Calu3 (cell line): ENCODE results near the gene WNT6. TPM values are rescaled to one million over a fixed set of nuclear protein-coding genes. Genes with fewer than 3 reads are reported as not detected.

Source experiments
- BruUV-seq: library from RNA; stranded (reverse); fragments of 400-500 nt; replicated peaks from 2 replicates; lab custom pipeline; 2021; lab: Mats Ljungman, UMichigan
- CTCF ChIA-PET: fragments of 300-600 bp; sonication (Branson Sonifier 250); formaldehyde crosslinking; loops from one replicate; lab custom pipeline; 2022; ENCODE audit warnings: antibody characterized with exemption; lab: Charles Lee
- DNase-seq: peaks from one replicate; pipeline ENCODE4 v3.0.0; 2022
- H3K27ac Mint-ChIP-seq: one replicate; pipeline ENCODE4 v1.8.0; 2022; ENCODE audit warnings: mixed read lengths; ENCODE audit not compliant: unreplicated experiment
- H3K27me3 Mint-ChIP-seq: one replicate; pipeline ENCODE4 v1.8.0; 2022; ENCODE audit warnings: mixed read lengths; ENCODE audit not compliant: unreplicated experiment
- H3K36me3 Mint-ChIP-seq: one replicate; pipeline ENCODE4 v1.8.0; 2022; ENCODE audit warnings: mild to moderate bottlenecking, moderate library complexity, mixed read lengths; ENCODE audit not compliant: insufficient read depth, unreplicated experiment
- H3K4me1 Mint-ChIP-seq: one replicate; pipeline ENCODE4 v1.8.0; 2022; ENCODE audit warnings: mild to moderate bottlenecking, low read depth, mixed read lengths; ENCODE audit not compliant: unreplicated experiment
- H3K4me3 Mint-ChIP-seq: one replicate; pipeline ENCODE4 v1.8.0; 2022; ENCODE audit warnings: mild to moderate bottlenecking, low read depth, moderate library complexity, mixed read lengths; ENCODE audit not compliant: unreplicated experiment
- H3K9me3 Mint-ChIP-seq: one replicate; pipeline ENCODE4 v1.8.0; 2022; ENCODE audit warnings: low read depth, mixed read lengths; ENCODE audit not compliant: unreplicated experiment
- intact Hi-C: fragments of 100-400 bp; cut with micrococcal nuclease; formaldehyde crosslinking; loops from one replicate; pipeline ENCODE4 v1.10.0; 2022; ENCODE audit not compliant: unreplicated experiment
- total RNA-seq: library from RNA; stranded (reverse); gene quantifications from 2 replicates; pipeline ENCODE4 v1.2.3, GENCODE V29; 2022
- TF ChIP-seq, protein P1 (sequence below): fragments of 200-600 bp; IDR thresholded peaks from one replicate; pipeline ENCODE4 v1.8.0; 2022; ENCODE audit warnings: antibody characterized with exemption; ENCODE audit not compliant: unreplicated experiment

The WNT6 gene
- total RNA-seq, 1 experiment from 2014 or later = not detected

DNA sequence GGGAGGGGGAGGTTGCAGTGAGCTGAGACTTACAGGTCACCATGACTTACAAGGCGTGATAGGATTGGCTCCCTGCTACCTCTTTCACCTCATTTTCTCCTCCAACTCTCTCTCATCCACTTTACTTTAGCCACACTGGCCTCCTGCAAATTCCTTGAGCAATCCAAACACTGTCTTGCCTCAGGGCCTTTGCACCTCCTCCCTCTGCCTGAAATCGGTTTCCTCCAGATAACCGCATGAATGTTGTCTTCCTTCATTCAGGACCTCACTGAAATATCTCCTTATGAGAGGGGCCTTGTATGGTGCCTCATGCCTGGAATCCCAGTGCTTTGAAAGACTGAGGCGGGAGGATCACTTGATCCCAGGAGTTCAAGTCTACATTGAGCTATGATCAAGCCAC lies 42.8 kb downstream of the WNT6 start:
- intact Hi-C loops = no loop called here

DNA sequence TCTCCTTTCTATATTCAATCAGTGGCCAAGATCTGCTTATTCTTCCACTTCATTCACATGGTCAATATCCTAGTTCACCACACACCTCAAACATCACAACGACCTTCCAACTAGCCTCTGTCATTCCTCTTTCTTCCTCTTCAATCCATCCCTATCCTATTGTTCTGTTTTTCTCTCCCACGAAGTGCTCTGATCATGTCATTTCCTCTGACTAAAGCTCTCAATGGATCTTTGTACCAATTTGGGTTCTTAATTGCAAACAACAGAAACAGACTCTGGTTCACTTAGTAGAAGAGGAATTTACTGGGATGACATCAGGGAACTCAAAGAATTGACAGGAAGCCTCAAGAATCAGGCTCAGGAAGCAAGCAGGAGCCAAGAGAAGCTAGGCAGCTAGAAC lies 44.6 kb downstream of the WNT6 start:
- no peak overlapping the region for H3K4me3 Mint-ChIP-seq
- H3K27ac Mint-ChIP-seq = no peak overlapping the region
- BruUV-seq = no TSS peak
- TF ChIP-seq, protein P1, sequence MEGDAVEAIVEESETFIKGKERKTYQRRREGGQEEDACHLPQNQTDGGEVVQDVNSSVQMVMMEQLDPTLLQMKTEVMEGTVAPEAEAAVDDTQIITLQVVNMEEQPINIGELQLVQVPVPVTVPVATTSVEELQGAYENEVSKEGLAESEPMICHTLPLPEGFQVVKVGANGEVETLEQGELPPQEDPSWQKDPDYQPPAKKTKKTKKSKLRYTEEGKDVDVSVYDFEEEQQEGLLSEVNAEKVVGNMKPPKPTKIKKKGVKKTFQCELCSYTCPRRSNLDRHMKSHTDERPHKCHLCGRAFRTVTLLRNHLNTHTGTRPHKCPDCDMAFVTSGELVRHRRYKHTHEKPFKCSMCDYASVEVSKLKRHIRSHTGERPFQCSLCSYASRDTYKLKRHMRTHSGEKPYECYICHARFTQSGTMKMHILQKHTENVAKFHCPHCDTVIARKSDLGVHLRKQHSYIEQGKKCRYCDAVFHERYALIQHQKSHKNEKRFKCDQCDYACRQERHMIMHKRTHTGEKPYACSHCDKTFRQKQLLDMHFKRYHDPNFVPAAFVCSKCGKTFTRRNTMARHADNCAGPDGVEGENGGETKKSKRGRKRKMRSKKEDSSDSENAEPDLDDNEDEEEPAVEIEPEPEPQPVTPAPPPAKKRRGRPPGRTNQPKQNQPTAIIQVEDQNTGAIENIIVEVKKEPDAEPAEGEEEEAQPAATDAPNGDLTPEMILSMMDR = no peak
- CTCF ChIA-PET = interaction anchor here (0.6 kb wide), 1 partner anchor 355 kb away, joined by 3 read pairs; no protein-coding TSS in a partner anchor
- intact Hi-C loops = no loop called here
- H3K36me3 Mint-ChIP-seq = peaks cover 7% of the 10 kb centered on the region
- DNase-seq = no peak
- peaks cover 36% of the 10 kb centered on the region for H3K27me3 Mint-ChIP-seq
- peaks cover 9% of the 10 kb centered on the region for H3K4me1 Mint-ChIP-seq
- H3K9me3 Mint-ChIP-seq = peaks cover 3% of the 10 kb centered on the region

More for the DNA sequence above, 42.8 kb downstream of the WNT6 start:
- TF ChIP-seq, protein P1 = no peak
- H3K36me3 Mint-ChIP-seq = peaks cover 5% of the 10 kb centered on the region
- peaks cover 3% of the 10 kb centered on the region for H3K9me3 Mint-ChIP-seq
- H3K27me3 Mint-ChIP-seq = peaks cover 36% of the 10 kb centered on the region
- CTCF ChIA-PET = no interaction called here
- no TSS peak for BruUV-seq
- DNase-seq = no peak
- H3K27ac Mint-ChIP-seq = no peak overlapping the region
- peaks cover 21% of the 10 kb centered on the region for H3K4me1 Mint-ChIP-seq
- H3K4me3 Mint-ChIP-seq = no peak overlapping the region

DNA sequence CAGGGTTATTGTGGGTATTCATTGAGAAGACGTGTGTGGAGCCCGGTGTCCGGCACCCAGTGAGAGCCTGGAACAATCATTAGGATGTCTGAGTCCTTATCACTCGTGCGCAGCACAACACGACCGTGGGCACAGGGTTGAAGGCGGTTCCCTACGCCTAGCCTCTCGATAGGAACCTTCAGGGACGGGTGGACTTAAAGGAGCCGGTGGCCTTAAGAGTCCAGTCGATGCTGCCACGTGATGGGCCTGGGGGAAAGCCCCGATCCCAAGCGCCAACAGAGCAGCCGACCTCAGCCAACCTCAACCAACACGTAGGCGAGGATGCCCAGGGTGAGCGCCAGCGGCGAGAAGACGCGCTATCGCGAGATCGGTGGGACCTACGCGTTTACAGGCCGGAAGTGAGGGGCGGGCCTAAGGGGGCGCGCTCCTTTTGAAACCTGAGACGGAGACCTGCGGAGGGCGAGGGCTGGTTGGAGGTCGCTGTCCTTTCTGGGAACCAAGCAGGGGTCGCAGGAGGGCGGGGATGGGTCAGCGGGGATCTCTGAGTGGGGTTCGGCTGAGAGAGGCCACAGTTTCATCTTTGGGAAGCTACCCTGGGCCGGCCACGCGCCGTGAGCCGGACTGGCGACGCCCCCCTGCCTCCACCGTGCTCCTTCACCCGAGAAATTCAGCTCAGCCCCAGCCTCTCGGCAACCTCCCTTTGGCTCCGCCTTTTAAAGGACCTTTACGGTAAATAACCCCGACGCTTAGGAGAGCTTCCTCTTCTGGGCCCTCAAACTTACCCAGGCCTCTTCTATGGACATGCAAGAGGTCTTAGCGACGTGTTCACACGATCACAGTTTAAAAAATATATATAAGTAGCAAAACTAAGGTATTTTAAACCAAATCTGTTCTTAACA lies 49.4 kb downstream of the WNT6 start:
- H3K36me3 Mint-ChIP-seq = peaks cover 12% of the 10 kb centered on the region
- no peaks in the 10 kb centered on the region for H3K9me3 Mint-ChIP-seq
- peak; percentile 94 for DNase-seq
- intact Hi-C loops = no loop called here
- peaks cover 11% of the 10 kb centered on the region for H3K27me3 Mint-ChIP-seq
- peak overlapping the region; percentile 69 for H3K27ac Mint-ChIP-seq
- TF ChIP-seq, protein P1 = no peak
- peak overlapping the region; percentile 77 for H3K4me3 Mint-ChIP-seq
- H3K4me1 Mint-ChIP-seq = peaks cover 24% of the 10 kb centered on the region
- CTCF ChIA-PET = interaction anchor here (0.6 to 1.8 kb wide), 6 partner anchors 9 to 483 kb away, joined by 3 to 7 read pairs (median 4); no protein-coding TSS in a partner anchor
- TSS peak; percentile 68 for BruUV-seq

DNA sequence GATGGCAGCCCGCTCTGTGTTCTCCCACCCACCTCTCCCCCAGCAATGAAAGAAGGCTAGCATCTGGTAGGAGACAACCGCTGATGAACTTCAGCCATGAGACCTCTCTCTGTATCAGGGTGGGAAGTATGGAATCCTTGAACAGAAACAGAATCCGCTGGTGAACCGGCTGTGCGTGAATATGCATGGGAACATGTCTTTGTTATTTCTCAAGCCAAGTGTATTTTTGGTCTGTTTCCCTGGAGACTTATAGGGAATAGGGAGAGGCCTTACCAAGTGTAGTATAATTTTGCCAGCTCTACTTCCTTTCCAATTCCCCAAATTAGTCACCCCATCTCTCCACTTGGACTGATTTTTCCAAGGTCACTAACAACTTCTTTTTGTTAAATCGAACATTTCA lies 51.1 kb downstream of the WNT6 start:
- DNase-seq = no peak
- CTCF ChIA-PET = interaction anchor here (0.6 kb wide), 1 partner anchor 14 kb away, joined by 6 read pairs; no protein-coding TSS in a partner anchor
- no peaks in the 10 kb centered on the region for H3K9me3 Mint-ChIP-seq
- intact Hi-C loops = no loop called here
- TF ChIP-seq, protein P1 = no peak
- BruUV-seq = no TSS peak
- peaks cover 11% of the 10 kb centered on the region for H3K27me3 Mint-ChIP-seq
- peaks cover 12% of the 10 kb centered on the region for H3K36me3 Mint-ChIP-seq
- no peak overlapping the region for H3K27ac Mint-ChIP-seq
- peaks cover 19% of the 10 kb centered on the region for H3K4me1 Mint-ChIP-seq
- H3K4me3 Mint-ChIP-seq = no peak overlapping the region
